ENCODE data around the gene C2orf80.

DNA sequence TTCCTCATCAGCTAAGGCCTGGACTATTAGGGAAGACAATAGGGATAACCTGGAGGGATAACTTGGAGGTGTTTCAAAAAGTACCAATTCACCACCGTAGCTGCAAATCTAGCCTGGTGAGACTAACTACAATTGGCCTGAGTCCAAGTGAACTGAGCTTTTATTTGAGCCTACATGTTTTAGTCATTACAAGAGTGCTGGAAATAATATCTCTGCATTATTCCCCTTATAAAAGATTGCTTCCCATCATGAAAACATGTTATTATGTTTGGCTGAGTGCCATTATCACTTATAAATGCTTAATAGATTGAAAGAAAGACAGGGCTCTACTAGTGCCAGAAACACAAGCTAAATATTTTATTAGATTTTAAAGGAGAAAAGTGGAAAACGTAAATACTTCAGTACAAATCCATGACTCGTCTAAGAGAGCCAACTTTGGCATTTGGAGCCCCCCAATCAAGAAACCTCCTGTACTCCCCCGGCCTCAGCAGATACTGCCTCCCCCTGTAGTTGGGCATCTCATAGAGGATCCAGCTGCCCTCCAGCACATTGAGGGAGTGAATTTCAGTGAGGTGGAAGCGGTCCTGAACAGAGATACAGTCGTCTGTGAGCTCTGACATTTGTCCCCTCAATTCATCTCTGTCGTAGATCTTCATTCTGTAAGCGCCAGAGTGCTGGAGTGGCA, 47.4 kb downstream of the C2orf80 start:
- TF ChIP-seq, protein P1, sequence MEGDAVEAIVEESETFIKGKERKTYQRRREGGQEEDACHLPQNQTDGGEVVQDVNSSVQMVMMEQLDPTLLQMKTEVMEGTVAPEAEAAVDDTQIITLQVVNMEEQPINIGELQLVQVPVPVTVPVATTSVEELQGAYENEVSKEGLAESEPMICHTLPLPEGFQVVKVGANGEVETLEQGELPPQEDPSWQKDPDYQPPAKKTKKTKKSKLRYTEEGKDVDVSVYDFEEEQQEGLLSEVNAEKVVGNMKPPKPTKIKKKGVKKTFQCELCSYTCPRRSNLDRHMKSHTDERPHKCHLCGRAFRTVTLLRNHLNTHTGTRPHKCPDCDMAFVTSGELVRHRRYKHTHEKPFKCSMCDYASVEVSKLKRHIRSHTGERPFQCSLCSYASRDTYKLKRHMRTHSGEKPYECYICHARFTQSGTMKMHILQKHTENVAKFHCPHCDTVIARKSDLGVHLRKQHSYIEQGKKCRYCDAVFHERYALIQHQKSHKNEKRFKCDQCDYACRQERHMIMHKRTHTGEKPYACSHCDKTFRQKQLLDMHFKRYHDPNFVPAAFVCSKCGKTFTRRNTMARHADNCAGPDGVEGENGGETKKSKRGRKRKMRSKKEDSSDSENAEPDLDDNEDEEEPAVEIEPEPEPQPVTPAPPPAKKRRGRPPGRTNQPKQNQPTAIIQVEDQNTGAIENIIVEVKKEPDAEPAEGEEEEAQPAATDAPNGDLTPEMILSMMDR (IDR thresholded peaks at IDR 0.05), result no peak
- TF ChIP-seq EZH2 (IDR thresholded peaks at IDR 0.05), result no peak
